ENCODE data around the gene C10orf67. TPM values are rescaled to one million over a fixed set of nuclear protein-coding genes. Genes with fewer than 3 reads are reported as not detected.

C10orf67 gene
- total RNA-seq, 2 donors from 2014 or later, result not detected

DNA sequence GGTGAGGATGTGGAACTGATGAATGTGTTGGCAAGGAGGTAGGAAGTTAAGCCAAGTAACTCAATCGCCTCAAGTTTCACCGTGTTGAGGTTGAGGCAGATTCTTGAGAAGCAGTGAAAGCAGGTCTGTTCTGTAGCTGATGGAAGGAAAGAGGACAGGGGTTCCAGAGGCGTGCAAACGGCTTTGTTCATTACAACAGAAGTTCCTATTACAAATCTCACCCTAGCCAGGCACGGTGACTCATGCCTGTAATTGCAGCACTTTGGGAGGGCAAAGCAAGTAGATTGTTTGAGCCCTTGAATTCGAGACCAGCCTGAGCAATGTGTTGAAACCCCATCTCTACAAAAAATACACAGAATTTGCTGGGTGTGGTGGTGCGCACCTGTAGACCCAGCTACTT is 189.4 kb downstream of the C10orf67 start:
- intact Hi-C loops (cut with DNase I), result no loop called here

More for the DNA sequence above, 189.4 kb downstream of the C10orf67 start:
- no peak for DNase-seq (ENCODE audit: low spot score)

Small RNAs within 50 kb of the gene (microRNA-seq; reads per million reads assigned to microRNA genes)
- gene MIR1254-2 (ENCODE audit: borderline microRNAs expressed in 2 of 2), result 0 reads per million in 2 donors

Other genes starting within 250 kb of the C10orf67 start
- gene MSRB2, start 249.2 kb downstream of the C10orf67 start, total RNA-seq, result 10 to 100 TPM; 25.0 to 30.0 TPM
- gene PTF1A, start 152.5 kb downstream of the C10orf67 start, total RNA-seq, result not detected
- 10 to 100 TPM; 11.2 to 16.9 TPM for gene OTUD1, start 94.3 kb upstream of the C10orf67 start, total RNA-seq